Kidney (tissue), 14 donors: ENCODE data around the gene UNC13D. TPM values are rescaled to one million over a fixed set of nuclear protein-coding genes. Genes with fewer than 3 reads are reported as not detected.
A peak's percentile ranks its signal among the peaks of the same experiment; 100 is the strongest.

ENCODE experiments used
- DNase-seq, 5 donors: peaks; one replicate each; pipeline ENCODE4 v3.0.0-alpha.2; 2013 to 2020
- FAIRE-seq: peaks from 2 replicates; lab custom pipeline; 2012; peaks lifted over from hg19 to GRCh38; lab: Jason Lieb, UNC
- H3K27ac ChIP-seq, 2 donors: one replicate each; pipeline ENCODE4 v1.7.0; 2013; ENCODE audit warnings: low read depth in 2 of 2, low read length in 2 of 2, inconsistent platforms in 1 of 2
- H3K27me3 ChIP-seq: one replicate; pipeline ENCODE4 v1.7.1; 2013; ENCODE audit warnings: low read length, inconsistent platforms; ENCODE audit not compliant: control insufficient read depth, insufficient read depth
- H3K36me3 ChIP-seq, 3 donors: one replicate each; pipeline versions ENCODE4 v1.7.0 to v1.7.1; 2013; ENCODE audit warnings: low read length in 3 of 3, control low read depth in 1 of 3, inconsistent platforms in 1 of 3; ENCODE audit not compliant: insufficient read depth in 3 of 3, control insufficient read depth in 2 of 3
- H3K4me1 ChIP-seq, 3 donors: one replicate each; pipeline versions ENCODE4 v1.7.0 to v1.7.1; 2013; ENCODE audit warnings: low read length in 3 of 3, inconsistent platforms in 1 of 3, low read depth in 1 of 3; ENCODE audit not compliant: control insufficient read depth in 2 of 3, insufficient read depth in 2 of 3
- H3K4me3 ChIP-seq, 3 donors: one replicate each; pipeline versions ENCODE4 v1.7.0 to v1.8.1; 2013; ENCODE audit warnings: low read length in 3 of 3, control low read depth in 1 of 3, inconsistent platforms in 1 of 3
- H3K9ac ChIP-seq, 3 donors: one replicate each; pipeline versions ENCODE4 v1.7.0 to v1.7.1; 2013; ENCODE audit warnings: low read length in 3 of 3, control low read depth in 1 of 3, inconsistent platforms in 1 of 3
- H3K9me3 ChIP-seq, 3 donors: one replicate each; pipeline versions ENCODE4 v1.7.0 to v1.7.1; 2013; ENCODE audit warnings: low read length in 3 of 3, control low read depth in 1 of 3, inconsistent platforms in 1 of 3; ENCODE audit not compliant: control insufficient read depth in 2 of 3, insufficient read depth in 1 of 3
- CTCF ChIP-seq: IDR thresholded peaks from 3 replicates; pipeline ENCODE4 v1.5.1; 2012; ENCODE audit warnings: mild to moderate bottlenecking, moderate library complexity, borderline replicate concordance; ENCODE audit not compliant: insufficient read depth; ENCODE audit errors: extremely low read depth
- intact Hi-C: fragments of 100-400 bp; cut with DNase I; formaldehyde crosslinking; loops from one replicate; pipeline ENCODE4 v1.11.1; 2022
- polyA plus RNA-seq: library from polyadenylated mRNA; stranded (reverse); fragments of 350-450 nt; fragmentation: Illumina TruSeq; extraction: RNeasy Lipid Tissue Mini Kit (QIAGEN cat#74804); gene quantifications from one replicate; pipeline ENCODE4 v1.2.3, GENCODE V29; 2014; ENCODE audit warnings: low read depth, low replicate concordance; ENCODE audit not compliant: insufficient read depth
- total RNA-seq: library from RNA; stranded (reverse); fragmentation: NEBNext Ultra II Directional; extraction: Animal tissue kit (Norgen Biotek cat#: 25700); gene quantifications from one replicate; pipeline ENCODE4 v1.2.1, GENCODE V29; 2021
- donor health status: control.
- donor health status: control.
- donor health status: control.
- donor health status: control.
- donor health status: control.
- donor health status: DM: yes; HTN: yes; CAD: no.
- donor health status: Normal renal cell carcinoma (clear cell type).

Gene UNC13D
- total and polyA plus RNA-seq, 2 donors from 2014 or later = 3.8 to 26.1 TPM

- peaks cover 3 to 12% (median 6%) of the 10 kb centered on the region in 3 donors for H3K36me3 ChIP-seq
- peaks cover 0 to 14% (median 12%) of the 10 kb centered on the region in 3 donors for H3K4me1 ChIP-seq
- H3K27ac ChIP-seq = peak within 1 kb of the TSS; percentile 99
- peak; percentile 45 for TF ChIP-seq CTCF
- DNase-seq = peak; percentile 99 to 100 (median 100)
- intact Hi-C loops = no loop called here
- H3K9me3 ChIP-seq = no peaks in the 10 kb centered on the region
- no peaks in the 10 kb centered on the region for H3K27me3 ChIP-seq
- peak within 1 kb of the TSS; percentile 87 to 96 (median 91) for H3K9ac ChIP-seq
- H3K4me3 ChIP-seq = peak within 1 kb of the TSS; percentile 80 to 94 (median 80)
- peak; percentile 98 for FAIRE-seq
These were observed 11.3 kb upstream of the UNC13D start, which contains the start of gene WBP2 for GRCh38 chr17:75855310-75856061. TSS of gene WBP2 (minus strand) at chr17:75855335. CDS start at chr17:75855297, 38 bp downstream.

- Histone ChIP-seq H3K27me3 (no peaks in the 10 kb centered on the region), H3K9me3 (no peaks in the 10 kb centered on the region), H3K4me3 (peak overlapping the region; percentile 70 to 80 (median 80)), H3K36me3 (peaks cover 3 to 15% (median 8%) of the 10 kb centered on the region in 3 donors), H3K9ac (peak overlapping the region; percentile 51 to 91 (median 81)), H3K27ac (peak overlapping the region; percentile 99), H3K4me1 (peaks cover 0 to 14% (median 12%) of the 10 kb centered on the region in 3 donors)
- intact Hi-C loops = no loop called here
- DNase-seq = no peak
- no peak for FAIRE-seq
- no peak for TF ChIP-seq CTCF
These were observed 10.7 kb upstream of the UNC13D start for GRCh38 chr17:75854881-75855309.

- no peaks in the 10 kb centered on the region for H3K9me3 ChIP-seq
- peak overlapping the region; percentile 51 to 91 (median 81) for H3K9ac ChIP-seq
- H3K4me3 ChIP-seq = peak overlapping the region; percentile 70 to 80 (median 80)
- FAIRE-seq = no peak
- H3K36me3 ChIP-seq = peaks cover 3 to 22% (median 14%) of the 10 kb centered on the region in 3 donors
- peak overlapping the region; percentile 99 for H3K27ac ChIP-seq
- peak in 1 of 5 donors; percentile 40 for DNase-seq
- intact Hi-C loops = no loop called here
- no peaks in the 10 kb centered on the region for H3K27me3 ChIP-seq
- peaks cover 0 to 19% (median 12%) of the 10 kb centered on the region in 3 donors for H3K4me1 ChIP-seq
- TF ChIP-seq CTCF = no peak
These were observed 10.0 kb upstream of the UNC13D start for GRCh38 chr17:75854101-75854748.
